Upper lobe of right lung (tissue), 1 donor: Measurements from ENCODE around the gene ASXL2. TPM values are rescaled to one million over a fixed set of nuclear protein-coding genes. Genes with fewer than 3 reads are reported as not detected.

ENCODE experiments used
- ATAC-seq: fragments of 200-7000 bp; cut with Tn5 transposase; one replicate; pipeline ENCODE4 v1.9.1; 2020; ENCODE audit warnings: mild to moderate bottlenecking, moderate library complexity
- DNase-seq: peaks from one replicate; pipeline ENCODE4 v3.0.0-alpha.2; 2020
- H3K27ac ChIP-seq: fragments of 200-600 bp; one replicate; pipeline ENCODE4 v1.8.0; 2022
- H3K27me3 ChIP-seq: fragments of 200-600 bp; one replicate; pipeline ENCODE4 v1.8.0; 2022; ENCODE audit warnings: mild to moderate bottlenecking
- H3K36me3 ChIP-seq: fragments of 200-600 bp; one replicate; pipeline ENCODE4 v1.8.0; 2022
- H3K4me1 ChIP-seq: fragments of 200-600 bp; one replicate; pipeline ENCODE4 v1.8.0; 2022
- H3K4me3 ChIP-seq: fragments of 200-600 bp; one replicate; pipeline ENCODE4 v1.8.0; 2022; ENCODE audit warnings: mild to moderate bottlenecking
- H3K9me3 ChIP-seq: fragments of 200-600 bp; one replicate; pipeline ENCODE4 v1.8.0; 2022
- CTCF ChIP-seq: fragments of 200-600 bp; IDR thresholded peaks from one replicate; pipeline ENCODE4 v1.8.0; 2022; ENCODE audit warnings: antibody characterized with exemption
- intact Hi-C: fragments of 100-400 bp; cut with DNase I; formaldehyde crosslinking; loops from one replicate; pipeline ENCODE4 v1.11.0; 2022
- total RNA-seq: library from RNA; stranded (reverse); fragmentation: NEBNext Ultra II Directional; extraction: Animal tissue kit (Norgen Biotek cat#: 25700); gene quantifications from one replicate; pipeline ENCODE4 v1.2.1, GENCODE V29; 2021
- donor health status: DM: no; HTN: yes; CAD: no; lungs with severe emphysema.

The ASXL2 gene
- total RNA-seq, 1 donor from 2014 or later: 34.3 TPM

GRCh38 chr2:25894135-25894830 is 16.0 kb upstream of the ASXL2 start:
- Histone ChIP-seq H3K4me3 (no peak overlapping the region), H3K27me3 (no peaks in the 10 kb centered on the region), H3K27ac (no peak overlapping the region), H3K4me1 (no peaks in the 10 kb centered on the region), H3K9me3 (no peaks in the 10 kb centered on the region), H3K36me3 (no peaks in the 10 kb centered on the region)
- DNase-seq (peak; percentile 22), ATAC-seq (no peak)
- TF ChIP-seq CTCF: no peak
- intact Hi-C loops: no loop called here

- no peak for ATAC-seq
Observed at GRCh38 chr2:25891672-25892071, 13.4 kb upstream of the ASXL2 start.

GRCh38 chr2:25887624-25888242 is 9.4 kb upstream of the ASXL2 start:
- DNase-seq: peak; percentile 6
- ATAC-seq: no peak
- H3K36me3 ChIP-seq: no peaks in the 10 kb centered on the region
- peaks cover 4% of the 10 kb centered on the region for H3K27me3 ChIP-seq
- no peak overlapping the region for H3K27ac ChIP-seq
- intact Hi-C loops: no loop called here
- H3K9me3 ChIP-seq: no peaks in the 10 kb centered on the region
- no peaks in the 10 kb centered on the region for H3K4me1 ChIP-seq
- H3K4me3 ChIP-seq: no peak overlapping the region
- no peak for TF ChIP-seq CTCF

More at GRCh38 chr2:25891672-25892071, 13.4 kb upstream of the ASXL2 start:
- H3K4me3 ChIP-seq: no peak overlapping the region
- H3K27ac ChIP-seq: no peak overlapping the region
- H3K36me3 ChIP-seq: no peaks in the 10 kb centered on the region
- H3K27me3 ChIP-seq: no peaks in the 10 kb centered on the region
- no peaks in the 10 kb centered on the region for H3K4me1 ChIP-seq
- TF ChIP-seq CTCF: no peak
- intact Hi-C loops: no loop called here
- no peak for DNase-seq
- no peaks in the 10 kb centered on the region for H3K9me3 ChIP-seq

- DNase-seq: no peak
- ATAC-seq: no peak
- no peak overlapping the region for H3K27ac ChIP-seq
Observed at GRCh38 chr2:25885933-25886332, 7.6 kb upstream of the ASXL2 start.

GRCh38 chr2:25881764-25882163 is 3.5 kb upstream of the ASXL2 start:
- Histone ChIP-seq H3K27me3 (peaks cover 4% of the 10 kb centered on the region), H3K4me3 (no peak overlapping the region), H3K9me3 (no peaks in the 10 kb centered on the region), H3K4me1 (peaks cover 4% of the 10 kb centered on the region), H3K36me3 (no peaks in the 10 kb centered on the region), H3K27ac (no peak overlapping the region)
- no peak for TF ChIP-seq CTCF
- no peak for DNase-seq
- ATAC-seq: no peak
- intact Hi-C loops: no loop called here

More at GRCh38 chr2:25885933-25886332, 7.6 kb upstream of the ASXL2 start:
- no peaks in the 10 kb centered on the region for H3K36me3 ChIP-seq
- no peaks in the 10 kb centered on the region for H3K9me3 ChIP-seq
- H3K4me1 ChIP-seq: no peaks in the 10 kb centered on the region
- no peak for TF ChIP-seq CTCF
- intact Hi-C loops: no loop called here
- peaks cover 4% of the 10 kb centered on the region for H3K27me3 ChIP-seq
- H3K4me3 ChIP-seq: no peak overlapping the region
